ENCODE measurements around the gene MAPK10. TPM values are rescaled to one million over a fixed set of nuclear protein-coding genes. Genes with fewer than 3 reads are reported as not detected.

The MAPK10 gene
- total RNA-seq, 4 donors from 2014 or later = 4.5 to 13.7 (median 9.8) TPM

- Histone ChIP-seq H3K4me3 (no peak overlapping the region), H3K27me3 (no peaks in the 10 kb centered on the region), H3K4me1 (no peaks in the 10 kb centered on the region), H3K27ac (replicated peaks in 1 of 4) (no peak overlapping the region), H3K36me3 (no peaks in the 10 kb centered on the region), H3K9me3 (no peaks in the 10 kb centered on the region)
- DNase-seq (ENCODE audit: extremely low spot score) = no peak
- WGBS = 89% methylated on average over 3 of the region's 3 CpGs
- TF ChIP-seq EP300 (IDR thresholded peaks at IDR 0.05) (no peak), POLR2A (IDR thresholded peaks at IDR 0.05; ENCODE audit: low read depth) (no peak), POLR2AphosphoS5 (IDR thresholded peaks at IDR 0.05) (no peak)
- TF ChIP-seq, protein P1, sequence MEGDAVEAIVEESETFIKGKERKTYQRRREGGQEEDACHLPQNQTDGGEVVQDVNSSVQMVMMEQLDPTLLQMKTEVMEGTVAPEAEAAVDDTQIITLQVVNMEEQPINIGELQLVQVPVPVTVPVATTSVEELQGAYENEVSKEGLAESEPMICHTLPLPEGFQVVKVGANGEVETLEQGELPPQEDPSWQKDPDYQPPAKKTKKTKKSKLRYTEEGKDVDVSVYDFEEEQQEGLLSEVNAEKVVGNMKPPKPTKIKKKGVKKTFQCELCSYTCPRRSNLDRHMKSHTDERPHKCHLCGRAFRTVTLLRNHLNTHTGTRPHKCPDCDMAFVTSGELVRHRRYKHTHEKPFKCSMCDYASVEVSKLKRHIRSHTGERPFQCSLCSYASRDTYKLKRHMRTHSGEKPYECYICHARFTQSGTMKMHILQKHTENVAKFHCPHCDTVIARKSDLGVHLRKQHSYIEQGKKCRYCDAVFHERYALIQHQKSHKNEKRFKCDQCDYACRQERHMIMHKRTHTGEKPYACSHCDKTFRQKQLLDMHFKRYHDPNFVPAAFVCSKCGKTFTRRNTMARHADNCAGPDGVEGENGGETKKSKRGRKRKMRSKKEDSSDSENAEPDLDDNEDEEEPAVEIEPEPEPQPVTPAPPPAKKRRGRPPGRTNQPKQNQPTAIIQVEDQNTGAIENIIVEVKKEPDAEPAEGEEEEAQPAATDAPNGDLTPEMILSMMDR (IDR thresholded peaks at IDR 0.05) = no peak
- intact Hi-C loops (cut with DNase I) = no loop called here
Measured at GRCh38 chr4:86243750-86244149, 116.1 kb downstream of the MAPK10 start.

DNA sequence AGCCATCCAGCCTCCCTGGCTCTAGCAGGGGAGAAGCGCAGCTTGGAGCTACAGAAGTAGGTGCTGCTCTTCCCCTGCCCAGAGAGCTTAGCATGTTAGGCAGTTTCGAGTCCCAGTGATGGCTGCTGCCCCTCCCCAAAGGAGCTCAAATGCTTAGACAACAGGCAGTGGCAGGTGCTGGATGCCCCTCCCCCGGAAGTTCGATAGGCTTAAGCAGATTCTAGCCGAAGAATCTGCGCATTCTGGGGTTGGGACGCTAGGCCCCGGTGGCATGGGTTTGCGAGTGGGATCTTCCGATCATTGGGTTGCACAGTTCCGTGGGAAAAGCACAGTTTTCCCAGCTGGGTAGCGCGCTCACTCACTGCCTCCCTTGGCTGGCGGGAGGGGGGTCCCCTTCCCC lies 117.2 kb downstream of the MAPK10 start:
- 95% methylated on average over 10 of the region's 14 CpGs for WGBS
- no peak overlapping the region for H3K27ac ChIP-seq (replicated peaks in 1 of 4)
- intact Hi-C loops (cut with DNase I) = no loop called here
- peaks cover 0 to 11% (median 8%) of the 10 kb centered on the region in 4 donors for H3K9me3 ChIP-seq
- no peaks in the 10 kb centered on the region for H3K36me3 ChIP-seq
- DNase-seq (ENCODE audit: extremely low spot score) = no peak
- no peaks in the 10 kb centered on the region for H3K27me3 ChIP-seq
- no peak overlapping the region for H3K4me3 ChIP-seq
- TF ChIP-seq, protein P1 (IDR thresholded peaks at IDR 0.05) = no peak
- no peak for TF ChIP-seq EP300 (IDR thresholded peaks at IDR 0.05)
- no peak for TF ChIP-seq POLR2A (IDR thresholded peaks at IDR 0.05; ENCODE audit: low read depth)
- TF ChIP-seq POLR2AphosphoS5 (IDR thresholded peaks at IDR 0.05) = no peak
- no peaks in the 10 kb centered on the region for H3K4me1 ChIP-seq

GRCh38 chr4:86235549-86235948 lies 124.3 kb downstream of the MAPK10 start:
- TF ChIP-seq EP300 (IDR thresholded peaks at IDR 0.05) (no peak), POLR2A (IDR thresholded peaks at IDR 0.05; ENCODE audit: low read depth) (no peak), POLR2AphosphoS5 (IDR thresholded peaks at IDR 0.05) (no peak)
- TF ChIP-seq, protein P1 (IDR thresholded peaks at IDR 0.05) = no peak
- Histone ChIP-seq H3K9me3 (peaks cover 0 to 11% (median 9%) of the 10 kb centered on the region in 4 donors), H3K4me1 (no peaks in the 10 kb centered on the region), H3K27ac (replicated peaks in 1 of 4) (no peak overlapping the region), H3K4me3 (no peak overlapping the region), H3K36me3 (no peaks in the 10 kb centered on the region), H3K27me3 (no peaks in the 10 kb centered on the region)
- no peak for DNase-seq (ENCODE audit: extremely low spot score)
- WGBS = 89% methylated on average over 5 of the region's 5 CpGs
- intact Hi-C loops (cut with DNase I) = no loop called here

DNA sequence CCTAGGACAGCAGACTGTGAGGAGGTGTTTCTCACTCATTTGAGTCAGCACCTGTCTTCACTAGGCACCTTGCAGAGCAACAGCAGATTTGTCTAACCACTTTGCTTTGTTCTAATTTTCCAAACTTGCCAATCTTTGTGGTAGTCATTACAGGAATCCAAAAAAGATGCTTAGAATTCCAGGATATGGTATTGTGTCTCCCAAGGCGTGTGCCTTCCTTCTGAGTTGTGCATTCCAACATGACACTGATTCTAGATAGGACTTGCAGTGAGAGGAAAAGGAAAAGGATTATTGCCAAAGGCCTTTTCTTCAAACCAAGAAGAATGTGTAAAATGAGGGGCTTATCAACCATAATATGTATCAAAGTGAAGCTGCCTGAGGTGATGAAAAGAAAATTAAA lies 126.2 kb downstream of the MAPK10 start:
- TF ChIP-seq POLR2A (IDR thresholded peaks at IDR 0.05; ENCODE audit: low read depth) (no peak), EP300 (IDR thresholded peaks at IDR 0.05) (no peak), POLR2AphosphoS5 (IDR thresholded peaks at IDR 0.05) (no peak)
- TF ChIP-seq, protein P1 (IDR thresholded peaks at IDR 0.05) = no peak
- H3K27ac ChIP-seq (replicated peaks in 1 of 4) = no peak overlapping the region
- no peaks in the 10 kb centered on the region for H3K4me1 ChIP-seq
- H3K36me3 ChIP-seq = no peaks in the 10 kb centered on the region
- no peaks in the 10 kb centered on the region for H3K27me3 ChIP-seq
- H3K4me3 ChIP-seq = no peak overlapping the region
- peaks cover 0 to 11% (median 9%) of the 10 kb centered on the region in 4 donors for H3K9me3 ChIP-seq
- WGBS = 45% methylated on average over 1 of the region's 1 CpG
- intact Hi-C loops (cut with DNase I) = no loop called here
- DNase-seq (ENCODE audit: extremely low spot score) = no peak

GRCh38 chr4:86233090-86233489 lies 126.8 kb downstream of the MAPK10 start:
- Histone ChIP-seq H3K36me3 (no peaks in the 10 kb centered on the region), H3K4me1 (no peaks in the 10 kb centered on the region), H3K4me3 (no peak overlapping the region), H3K9me3 (peaks cover 0 to 5% (median 4%) of the 10 kb centered on the region in 4 donors), H3K27ac (replicated peaks in 1 of 4) (no peak overlapping the region), H3K27me3 (no peaks in the 10 kb centered on the region)
- 83% methylated on average over 3 of the region's 3 CpGs for WGBS
- no peak for DNase-seq (ENCODE audit: extremely low spot score)
- intact Hi-C loops (cut with DNase I) = no loop called here
- TF ChIP-seq POLR2AphosphoS5 (IDR thresholded peaks at IDR 0.05) = no peak
- no peak for TF ChIP-seq POLR2A (IDR thresholded peaks at IDR 0.05; ENCODE audit: low read depth)
- no peak for TF ChIP-seq EP300 (IDR thresholded peaks at IDR 0.05)
- TF ChIP-seq, protein P1 (IDR thresholded peaks at IDR 0.05) = no peak
